CD14-positive monocyte (primary cell): ENCODE results near the gene GREB1L. TPM values are rescaled to one million over a fixed set of nuclear protein-coding genes. Genes with fewer than 3 reads are reported as not detected.

ENCODE experiments used
- DNase-seq, 3 donors: peaks; one replicate each; pipeline ENCODE4 v3.0.0-alpha.2; 2011 to 2022
- H2AFZ ChIP-seq: 2 replicates; pipeline ENCODE4 v1.6.0; 2012; ENCODE audit warnings: mild to moderate bottlenecking, low read depth, low read length, inconsistent platforms; ENCODE audit not compliant: insufficient read depth, poor library complexity, severe bottlenecking
- H3K27ac ChIP-seq, 2 donors: 1 replicate in 1 of 2; 2 replicates in 1 of 2; pipeline ENCODE4 v1.5.1; 2012 to 2013; ENCODE audit warnings: low read length in 2 of 2, control low read depth in 1 of 2, inconsistent platforms in 1 of 2, low read depth in 1 of 2, mild to moderate bottlenecking in 1 of 2
- H3K27me3 ChIP-seq, 2 donors: one replicate each; pipeline versions ENCODE4 v1.6.0 to v1.6.1; 2011 to 2013; ENCODE audit warnings: low read length in 2 of 2; ENCODE audit not compliant: control insufficient read depth in 2 of 2, insufficient read depth in 2 of 2
- H3K36me3 ChIP-seq, 2 donors: replicated peaks in 1 of 2; 1 replicate in 1 of 2; 2 replicates in 1 of 2; pipeline versions ENCODE4 v1.5.1 to v1.6.1; 2012 to 2013; ENCODE audit warnings: low read length in 2 of 2, control low read depth in 1 of 2, inconsistent platforms in 1 of 2, mild to moderate bottlenecking in 1 of 2; ENCODE audit not compliant: insufficient read depth in 2 of 2, control insufficient read depth in 1 of 2
- H3K4me1 ChIP-seq, 2 donors: 1 replicate in 1 of 2; 2 replicates in 1 of 2; pipeline versions ENCODE4 v1.5.1 to v1.6.1; 2012 to 2013; ENCODE audit warnings: low read length in 2 of 2, control low read depth in 1 of 2, inconsistent platforms in 1 of 2, mild to moderate bottlenecking in 1 of 2, moderate library complexity in 1 of 2; ENCODE audit not compliant: insufficient read depth in 2 of 2, control insufficient read depth in 1 of 2
- H3K4me2 ChIP-seq: replicated peaks from 2 replicates; pipeline ENCODE3; 2012; ENCODE audit warnings: low read length, moderate library complexity, mild to moderate bottlenecking; ENCODE audit not compliant: poor library complexity, severe bottlenecking; ENCODE audit errors: extremely low read depth
- H3K4me3 ChIP-seq, 3 experiments: fragments of 200-600 bp in 1 of 3; sonication (generic) in 1 of 3; replicated peaks in 1 of 3; 1 replicate in 2 of 3; 2 replicates in 1 of 3; pipeline ENCODE4 v1.5.1; 2011 to 2013; ENCODE audit warnings: low read length in 3 of 3, mild to moderate bottlenecking in 3 of 3, control low read depth in 2 of 3, low read depth in 2 of 3, inconsistent platforms in 1 of 3, moderate library complexity in 1 of 3
- H3K79me2 ChIP-seq: 2 replicates; pipeline ENCODE4 v1.6.0; 2012; ENCODE audit warnings: mild to moderate bottlenecking, control low read depth, inconsistent platforms, low read length, moderate library complexity; ENCODE audit not compliant: insufficient read depth
- H3K9ac ChIP-seq: 2 replicates; pipeline ENCODE4 v1.6.0; 2017; ENCODE audit warnings: low read length, mild to moderate bottlenecking; ENCODE audit not compliant: insufficient read depth, poor library complexity, severe bottlenecking
- H3K9me3 ChIP-seq, 2 donors: replicated peaks in 1 of 2; 1 replicate in 1 of 2; 2 replicates in 1 of 2; pipeline versions ENCODE4 v1.5.1 to v1.6.1; 2012 to 2013; ENCODE audit warnings: low read length in 2 of 2, control low read depth in 1 of 2; ENCODE audit not compliant: control insufficient read depth in 1 of 2, insufficient read depth in 1 of 2
- H4K20me1 ChIP-seq: 2 replicates; pipeline ENCODE4 v1.6.0; 2012; ENCODE audit warnings: mild to moderate bottlenecking, low read length, control low read depth, moderate library complexity; ENCODE audit not compliant: insufficient read depth
- H3K27ac Mint-ChIP-seq, 7 donors: one replicate each; pipeline ENCODE4 v1.8.0; 2020; ENCODE audit warnings: mild to moderate bottlenecking in 7 of 7, mixed read lengths in 7 of 7, moderate library complexity in 6 of 7, inconsistent platforms in 2 of 7
- H3K27me3 Mint-ChIP-seq, 3 donors: one replicate each; pipeline ENCODE4 v1.8.0; 2021 to 2022; ENCODE audit warnings: low read depth in 3 of 3, mild to moderate bottlenecking in 3 of 3, mixed read lengths in 3 of 3, moderate library complexity in 3 of 3, inconsistent platforms in 1 of 3
- H3K36me3 Mint-ChIP-seq, 2 donors: one replicate each; pipeline ENCODE4 v1.8.0; 2020; ENCODE audit warnings: mixed read lengths in 2 of 2, inconsistent platforms in 1 of 2, mild to moderate bottlenecking in 1 of 2
- H3K4me1 Mint-ChIP-seq: one replicate; pipeline ENCODE4 v1.8.0; 2020; ENCODE audit warnings: mild to moderate bottlenecking, mixed read lengths
- H3K4me3 Mint-ChIP-seq, 2 donors: one replicate each; pipeline ENCODE4 v1.8.0; 2020; ENCODE audit warnings: mild to moderate bottlenecking in 2 of 2, mixed read lengths in 2 of 2, moderate library complexity in 1 of 2
- H3K9me3 Mint-ChIP-seq, 7 donors: one replicate each; pipeline ENCODE4 v1.8.0; 2020 to 2022; ENCODE audit warnings: mixed read lengths in 7 of 7, mild to moderate bottlenecking in 6 of 7, moderate library complexity in 6 of 7, inconsistent platforms in 2 of 7
- WGBS: methylation state at CpG from one replicate; pipeline ENCODE4 v1.1.5; 2013; ENCODE audit warnings: missing lambda C conversion rate; ENCODE audit not compliant: insufficient coverage; 5-methylcytosine and 5-hydroxymethylcytosine counted together
- intact Hi-C, 2 donors: fragments of 100-400 bp; cut with micrococcal nuclease; formaldehyde crosslinking; loops; one replicate each; pipeline versions ENCODE4 v1.15.0 to v1.15.1; 2023
- polyA plus RNA-seq, 3 donors: library from polyadenylated mRNA; depleted of rRNA in 1 of 3; unstranded in 2 of 3; stranded (reverse) in 1 of 3; fragments of 300-500 nt in 2 of 3; fragments of >200 nt in 1 of 3; fragmentation: Illumina TruSeq in 2 of 3; gene quantifications; 1 replicate in 2 of 3; 2 replicates in 1 of 3; pipeline ENCODE4 v1.2.3, GENCODE V29; 2012 to 2021
- TF ChIP-seq, protein P1 (sequence below): fragments of 200-600 bp; IDR thresholded peaks from one replicate; pipeline ENCODE4 v1.8.0; 2022; ENCODE audit warnings: antibody characterized with exemption, mild to moderate bottlenecking

The GREB1L gene
- polyA plus RNA-seq, 3 donors = 0.02 to 0.03 TPM; not detected in 1

DNA sequence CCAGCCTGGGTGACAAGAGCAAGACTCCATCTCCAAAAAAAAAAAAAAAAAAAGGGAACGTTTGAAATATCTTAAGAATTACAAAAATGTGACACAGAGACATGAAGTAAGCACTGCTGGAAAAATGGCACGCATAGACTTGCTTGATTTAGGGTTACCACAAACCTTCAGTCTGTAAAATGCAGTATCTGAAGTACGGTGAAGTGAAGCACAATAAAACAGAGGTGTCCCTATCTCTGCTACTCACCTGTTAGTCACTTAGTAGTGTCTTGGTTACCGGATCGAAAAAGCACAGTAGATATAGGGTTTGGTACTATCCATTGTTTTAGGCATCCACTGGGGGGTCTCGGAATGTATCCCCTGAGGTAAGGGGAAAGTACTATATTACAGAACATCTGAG is 11.6 kb upstream of the GREB1L start:
- Histone ChIP-seq H3K4me1 (no peaks in the 10 kb centered on the region), H3K9ac (no peak overlapping the region), H2AFZ (no peak overlapping the region), H3K4me2 (no peak overlapping the region), H3K36me3 (no peaks in the 10 kb centered on the region), H3K4me3 (no peak overlapping the region), H3K79me2 (no peaks in the 10 kb centered on the region), H3K27me3 (no peaks in the 10 kb centered on the region), H3K9me3 (peaks cover 0 to 3% of the 10 kb centered on the region in 2 donors), H4K20me1 (no peaks in the 10 kb centered on the region), H3K27ac (no peak overlapping the region)
- no peak overlapping the region for H3K4me3 Mint-ChIP-seq
- H3K27me3 Mint-ChIP-seq = peaks cover 0 to 8% (median 2%) of the 10 kb centered on the region in 3 donors
- WGBS = 83% methylated on average over 1 of the region's 6 CpGs
- intact Hi-C loops = no loop called here
- DNase-seq = no peak
- no peak overlapping the region for H3K27ac Mint-ChIP-seq
- no peaks in the 10 kb centered on the region for H3K4me1 Mint-ChIP-seq
- TF ChIP-seq, protein P1, sequence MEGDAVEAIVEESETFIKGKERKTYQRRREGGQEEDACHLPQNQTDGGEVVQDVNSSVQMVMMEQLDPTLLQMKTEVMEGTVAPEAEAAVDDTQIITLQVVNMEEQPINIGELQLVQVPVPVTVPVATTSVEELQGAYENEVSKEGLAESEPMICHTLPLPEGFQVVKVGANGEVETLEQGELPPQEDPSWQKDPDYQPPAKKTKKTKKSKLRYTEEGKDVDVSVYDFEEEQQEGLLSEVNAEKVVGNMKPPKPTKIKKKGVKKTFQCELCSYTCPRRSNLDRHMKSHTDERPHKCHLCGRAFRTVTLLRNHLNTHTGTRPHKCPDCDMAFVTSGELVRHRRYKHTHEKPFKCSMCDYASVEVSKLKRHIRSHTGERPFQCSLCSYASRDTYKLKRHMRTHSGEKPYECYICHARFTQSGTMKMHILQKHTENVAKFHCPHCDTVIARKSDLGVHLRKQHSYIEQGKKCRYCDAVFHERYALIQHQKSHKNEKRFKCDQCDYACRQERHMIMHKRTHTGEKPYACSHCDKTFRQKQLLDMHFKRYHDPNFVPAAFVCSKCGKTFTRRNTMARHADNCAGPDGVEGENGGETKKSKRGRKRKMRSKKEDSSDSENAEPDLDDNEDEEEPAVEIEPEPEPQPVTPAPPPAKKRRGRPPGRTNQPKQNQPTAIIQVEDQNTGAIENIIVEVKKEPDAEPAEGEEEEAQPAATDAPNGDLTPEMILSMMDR = no peak
- no peaks in the 10 kb centered on the region for H3K36me3 Mint-ChIP-seq
- peaks cover 0 to 16% (median 7%) of the 10 kb centered on the region in 7 donors for H3K9me3 Mint-ChIP-seq

DNA sequence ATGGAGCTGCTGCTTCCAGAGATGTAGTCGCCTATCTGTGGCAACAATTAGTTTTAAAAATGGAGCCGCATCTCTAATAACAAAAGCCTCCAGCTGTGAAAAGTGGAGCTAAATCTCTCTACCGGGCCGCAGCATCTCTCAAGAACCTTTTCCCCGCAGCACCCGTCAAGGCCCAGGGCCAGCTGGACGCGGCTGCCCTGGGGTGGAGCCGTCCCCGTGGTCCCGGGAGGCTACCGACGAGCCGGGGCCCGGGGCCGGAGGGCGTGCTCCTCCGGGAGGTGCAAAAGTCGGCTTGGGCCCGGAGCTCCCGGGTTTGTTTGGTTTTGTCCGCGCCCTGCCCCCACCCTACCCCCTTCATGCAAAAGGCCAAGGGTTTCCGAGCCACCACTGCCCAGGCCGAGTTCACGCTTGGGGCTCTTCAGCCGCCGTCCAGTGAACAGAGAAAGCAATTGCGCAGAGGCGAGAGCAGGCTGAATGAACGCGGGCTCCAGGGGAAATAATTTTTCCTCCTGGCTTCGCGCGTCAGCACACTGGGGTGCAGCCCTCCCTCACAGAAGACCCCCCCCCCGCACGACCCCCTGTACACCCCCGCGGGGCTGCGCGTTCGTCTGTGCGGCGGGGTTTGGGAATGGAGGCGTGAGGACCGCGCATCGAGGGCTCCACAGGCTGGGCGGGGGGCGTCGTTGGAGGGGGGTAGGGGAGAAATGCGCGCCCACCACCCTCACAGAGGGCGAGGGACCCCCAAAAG is 557 bp upstream of the GREB1L start:
- H3K36me3 Mint-ChIP-seq = no peaks in the 10 kb centered on the region
- no peak overlapping the region for H3K9ac ChIP-seq
- H3K9me3 ChIP-seq = peaks cover 0 to 18% of the 10 kb centered on the region in 2 donors
- intact Hi-C loops = no loop called here
- peaks cover 51 to 64% of the 10 kb centered on the region in 2 donors for H3K27me3 ChIP-seq
- no peak overlapping the region for H3K27ac ChIP-seq
- no peaks in the 10 kb centered on the region for H4K20me1 ChIP-seq
- H3K79me2 ChIP-seq = no peaks in the 10 kb centered on the region
- TF ChIP-seq, protein P1 = no peak
- peak overlapping the region in 1 of 2 donors; percentile 53 for H3K4me3 Mint-ChIP-seq
- H3K27me3 Mint-ChIP-seq = peaks cover 58 to 84% (median 75%) of the 10 kb centered on the region in 3 donors
- H3K36me3 ChIP-seq = no peaks in the 10 kb centered on the region
- H3K4me1 Mint-ChIP-seq = peaks cover 2% of the 10 kb centered on the region
- H3K9me3 Mint-ChIP-seq = peaks cover 0 to 13% (median 5%) of the 10 kb centered on the region in 7 donors
- H3K27ac Mint-ChIP-seq = no peak overlapping the region
- DNase-seq = no peak
- peak overlapping the region; percentile 13 for H2AFZ ChIP-seq
- no peaks in the 10 kb centered on the region for H3K4me1 ChIP-seq
- H3K4me3 ChIP-seq = no peak overlapping the region
- H3K4me2 ChIP-seq = no peak overlapping the region
- 4% methylated on average over 28 of the region's 54 CpGs for WGBS
